ENCODE results near the gene MRPL4. TPM values are rescaled to one million over a fixed set of nuclear protein-coding genes. Genes with fewer than 3 reads are reported as not detected.

MRPL4 gene
- polyA plus RNA-seq, 1 donor (not counting 4 experiments of a cell fraction or from before 2014, with no cell fraction given): 29.4 TPM

- no peak overlapping the region for H3K27ac ChIP-seq (ENCODE audit: control insufficient read depth, insufficient read depth, low read length)
- H4K20me1 ChIP-seq (ENCODE audit: control insufficient read depth, extremely low read depth, insufficient read depth, low read length): no peaks in the 10 kb centered on the region
- peak overlapping the region; percentile 90 for H3K4me2 ChIP-seq (ENCODE audit: control insufficient read depth, extremely low read depth, insufficient read depth, low read depth, low read length)
- peaks cover 75% of the 10 kb centered on the region for H3K27me3 ChIP-seq (ENCODE audit: control insufficient read depth, extremely low read depth, insufficient read depth, low read length)
- dilution Hi-C loops (cut with MboI; ENCODE audit: extremely low pct_ligation_motif_present, low sequenced_read_pairs): no loop called here
- H3K79me2 ChIP-seq (ENCODE audit: control insufficient read depth, insufficient read depth, low read length): no peaks in the 10 kb centered on the region
- DNase-seq (ENCODE audit: low read depth, low spot score): no peak
- H2AFZ ChIP-seq (ENCODE audit: control insufficient read depth, low read length): peak overlapping the region; percentile 43
- no peak overlapping the region for H3K9ac ChIP-seq (ENCODE audit: control insufficient read depth, extremely low read depth, insufficient read depth, low read length)
- TF ChIP-seq, protein P1, sequence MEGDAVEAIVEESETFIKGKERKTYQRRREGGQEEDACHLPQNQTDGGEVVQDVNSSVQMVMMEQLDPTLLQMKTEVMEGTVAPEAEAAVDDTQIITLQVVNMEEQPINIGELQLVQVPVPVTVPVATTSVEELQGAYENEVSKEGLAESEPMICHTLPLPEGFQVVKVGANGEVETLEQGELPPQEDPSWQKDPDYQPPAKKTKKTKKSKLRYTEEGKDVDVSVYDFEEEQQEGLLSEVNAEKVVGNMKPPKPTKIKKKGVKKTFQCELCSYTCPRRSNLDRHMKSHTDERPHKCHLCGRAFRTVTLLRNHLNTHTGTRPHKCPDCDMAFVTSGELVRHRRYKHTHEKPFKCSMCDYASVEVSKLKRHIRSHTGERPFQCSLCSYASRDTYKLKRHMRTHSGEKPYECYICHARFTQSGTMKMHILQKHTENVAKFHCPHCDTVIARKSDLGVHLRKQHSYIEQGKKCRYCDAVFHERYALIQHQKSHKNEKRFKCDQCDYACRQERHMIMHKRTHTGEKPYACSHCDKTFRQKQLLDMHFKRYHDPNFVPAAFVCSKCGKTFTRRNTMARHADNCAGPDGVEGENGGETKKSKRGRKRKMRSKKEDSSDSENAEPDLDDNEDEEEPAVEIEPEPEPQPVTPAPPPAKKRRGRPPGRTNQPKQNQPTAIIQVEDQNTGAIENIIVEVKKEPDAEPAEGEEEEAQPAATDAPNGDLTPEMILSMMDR (optimal IDR thresholded peaks at IDR 0.05 in 1 of 3, IDR thresholded peaks at IDR 0.05 in 1 of 3, conservative IDR thresholded peaks at IDR 0.05 in 1 of 3; ENCODE audit: extremely low read depth in 1 of 3, insufficient read depth in 2 of 3, low read length in 3 of 3): no peak
- TF ChIP-seq EZH2 (IDR thresholded peaks at IDR 0.05; ENCODE audit: low read length): peak; percentile 61
- no peaks in the 10 kb centered on the region for H3K9me3 ChIP-seq (ENCODE audit: control insufficient read depth, low read depth, low read length)
- no peaks in the 10 kb centered on the region for H3K9me1 ChIP-seq (ENCODE audit: control insufficient read depth, extremely low read depth, insufficient read depth, low read length)
- H3K4me3 ChIP-seq (ENCODE audit: control insufficient read depth in 2 of 3, extremely low read depth in 1 of 3, insufficient read depth in 2 of 3, low read depth in 1 of 3, low read length in 3 of 3): peak overlapping the region; percentile 27 to 66 (median 57)
- peaks cover 40% of the 10 kb centered on the region for H3K4me1 ChIP-seq (ENCODE audit: control insufficient read depth, extremely low read depth, insufficient read depth, low read length)
- no peaks in the 10 kb centered on the region for H3K36me3 ChIP-seq (ENCODE audit: control insufficient read depth in 2 of 2, extremely low read depth in 1 of 2, insufficient read depth in 2 of 2, low read length in 2 of 2)
- FAIRE-seq: no peak
These were observed 38.4 kb downstream of the MRPL4 start for GRCh38 chr19:10290357-10290875.

DNA sequence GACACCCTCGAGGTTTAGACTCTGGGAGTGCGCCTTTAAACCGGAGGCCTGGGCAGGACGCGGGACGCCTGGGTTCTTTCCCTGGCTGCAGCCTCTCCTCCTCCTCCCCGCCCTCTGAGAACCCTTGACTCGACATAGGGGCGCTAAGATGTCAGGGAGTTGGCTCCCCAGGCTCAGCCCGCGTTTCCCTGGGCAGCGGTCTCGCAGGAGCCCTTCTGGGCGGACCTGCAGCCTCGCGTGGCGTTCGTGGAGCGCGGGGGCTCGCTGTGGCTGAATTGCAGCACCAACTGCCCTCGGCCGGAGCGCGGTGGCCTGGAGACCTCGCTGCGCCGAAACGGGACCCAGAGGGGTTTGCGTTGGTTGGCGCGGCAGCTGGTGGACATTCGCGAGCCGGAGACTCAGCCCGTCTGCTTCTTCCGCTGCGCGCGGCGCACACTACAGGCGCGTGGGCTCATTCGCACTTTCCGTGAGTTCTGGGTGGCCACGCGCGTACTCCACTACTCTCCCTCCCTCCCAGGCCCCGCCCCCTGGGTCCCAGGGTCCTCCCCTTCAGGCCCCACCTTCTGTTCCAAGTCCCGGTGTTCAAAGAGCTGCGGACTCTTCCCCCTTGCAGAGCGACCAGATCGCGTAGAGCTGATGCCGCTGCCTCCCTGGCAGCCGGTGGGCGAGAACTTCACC, 39.0 kb downstream of the MRPL4 start:
- peak overlapping the region; percentile 56 for H2AFZ ChIP-seq (ENCODE audit: control insufficient read depth, low read length)

More for the DNA sequence above, 39.0 kb downstream of the MRPL4 start:
- dilution Hi-C loops (cut with MboI; ENCODE audit: extremely low pct_ligation_motif_present, low sequenced_read_pairs): no loop called here
- TF ChIP-seq EZH2 (IDR thresholded peaks at IDR 0.05; ENCODE audit: low read length): no peak
- TF ChIP-seq, protein P1 (optimal IDR thresholded peaks at IDR 0.05 in 1 of 3, IDR thresholded peaks at IDR 0.05 in 1 of 3, conservative IDR thresholded peaks at IDR 0.05 in 1 of 3; ENCODE audit: extremely low read depth in 1 of 3, insufficient read depth in 2 of 3, low read length in 3 of 3): no peak
- peak overlapping the region; percentile 31 to 66 (median 57) for H3K4me3 ChIP-seq (ENCODE audit: control insufficient read depth in 2 of 3, extremely low read depth in 1 of 3, insufficient read depth in 2 of 3, low read depth in 1 of 3, low read length in 3 of 3)
- no peaks in the 10 kb centered on the region for H4K20me1 ChIP-seq (ENCODE audit: control insufficient read depth, extremely low read depth, insufficient read depth, low read length)
- no peaks in the 10 kb centered on the region for H3K79me2 ChIP-seq (ENCODE audit: control insufficient read depth, insufficient read depth, low read length)
- no peak for FAIRE-seq
- H3K9me3 ChIP-seq (ENCODE audit: control insufficient read depth, low read depth, low read length): no peaks in the 10 kb centered on the region
- peaks cover 34% of the 10 kb centered on the region for H3K4me1 ChIP-seq (ENCODE audit: control insufficient read depth, extremely low read depth, insufficient read depth, low read length)
- peaks cover 81% of the 10 kb centered on the region for H3K27me3 ChIP-seq (ENCODE audit: control insufficient read depth, extremely low read depth, insufficient read depth, low read length)
- H3K27ac ChIP-seq (ENCODE audit: control insufficient read depth, insufficient read depth, low read length): no peak overlapping the region
- no peak for DNase-seq (ENCODE audit: low read depth, low spot score)
- no peaks in the 10 kb centered on the region for H3K36me3 ChIP-seq (ENCODE audit: control insufficient read depth in 2 of 2, extremely low read depth in 1 of 2, insufficient read depth in 2 of 2, low read length in 2 of 2)
- H3K9ac ChIP-seq (ENCODE audit: control insufficient read depth, extremely low read depth, insufficient read depth, low read length): peak overlapping the region; percentile 28
- no peaks in the 10 kb centered on the region for H3K9me1 ChIP-seq (ENCODE audit: control insufficient read depth, extremely low read depth, insufficient read depth, low read length)
- peak overlapping the region; percentile 90 for H3K4me2 ChIP-seq (ENCODE audit: control insufficient read depth, extremely low read depth, insufficient read depth, low read depth, low read length)
